GM10248 (cell line): ENCODE data around the gene MED19.

Source experiments
- CTCF ChIA-PET: fragments of 300-600 bp; sonication (Branson Sonifier 250); formaldehyde crosslinking; extraction: SDS; loops from one replicate; lab custom pipeline; 2021; ENCODE audit warnings: antibody characterized with exemption; lab: Yijun Ruan, JAX
- POLR2A ChIA-PET: fragments of 350-650 bp; sonication (Branson Sonifier 250); formaldehyde crosslinking; extraction: SDS; loops from one replicate; lab custom pipeline; 2020; ENCODE audit warnings: antibody characterized with exemption; lab: Yijun Ruan, JAX
- DNase-seq: peaks from one replicate; pipeline ENCODE4 v3.0.0; 2012; ENCODE audit errors: extremely low spot score
- TF ChIP-seq, protein P1 (sequence below): IDR thresholded peaks from 2 replicates; pipeline ENCODE4 v1.5.1; 2012; ENCODE audit warnings: mild to moderate bottlenecking, low read depth; ENCODE audit errors: extremely low read depth, missing control alignments, control extremely low read depth

Gene MED19

DNA sequence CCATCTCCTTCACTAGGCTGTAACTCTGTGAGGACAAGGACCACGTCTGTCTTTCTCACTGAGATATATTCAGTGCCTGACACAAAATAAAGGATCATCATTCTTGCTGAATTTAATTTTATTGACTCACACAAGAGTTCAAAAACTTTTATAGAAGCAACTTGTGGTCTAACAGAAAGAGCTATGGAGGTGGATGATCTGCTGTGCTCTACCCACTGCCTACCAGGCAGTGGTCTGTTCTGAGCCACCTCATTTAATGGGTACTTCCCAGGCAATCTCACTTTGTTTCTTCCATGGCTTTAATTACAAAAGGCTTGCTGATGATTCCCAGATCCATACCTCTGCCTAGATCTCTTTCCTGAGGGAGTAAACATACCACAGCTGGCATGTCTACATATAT, 34.9 kb upstream of the MED19 start:
- TF ChIP-seq, protein P1, sequence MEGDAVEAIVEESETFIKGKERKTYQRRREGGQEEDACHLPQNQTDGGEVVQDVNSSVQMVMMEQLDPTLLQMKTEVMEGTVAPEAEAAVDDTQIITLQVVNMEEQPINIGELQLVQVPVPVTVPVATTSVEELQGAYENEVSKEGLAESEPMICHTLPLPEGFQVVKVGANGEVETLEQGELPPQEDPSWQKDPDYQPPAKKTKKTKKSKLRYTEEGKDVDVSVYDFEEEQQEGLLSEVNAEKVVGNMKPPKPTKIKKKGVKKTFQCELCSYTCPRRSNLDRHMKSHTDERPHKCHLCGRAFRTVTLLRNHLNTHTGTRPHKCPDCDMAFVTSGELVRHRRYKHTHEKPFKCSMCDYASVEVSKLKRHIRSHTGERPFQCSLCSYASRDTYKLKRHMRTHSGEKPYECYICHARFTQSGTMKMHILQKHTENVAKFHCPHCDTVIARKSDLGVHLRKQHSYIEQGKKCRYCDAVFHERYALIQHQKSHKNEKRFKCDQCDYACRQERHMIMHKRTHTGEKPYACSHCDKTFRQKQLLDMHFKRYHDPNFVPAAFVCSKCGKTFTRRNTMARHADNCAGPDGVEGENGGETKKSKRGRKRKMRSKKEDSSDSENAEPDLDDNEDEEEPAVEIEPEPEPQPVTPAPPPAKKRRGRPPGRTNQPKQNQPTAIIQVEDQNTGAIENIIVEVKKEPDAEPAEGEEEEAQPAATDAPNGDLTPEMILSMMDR = no peak
- CTCF ChIA-PET = interaction anchor here (1.2 to 13.5 kb wide), 5 partner anchors 9 to 55 kb away, joined by 3 to 142 read pairs (median 6); partner anchors contain the start of gene CTNND1
- POLR2A ChIA-PET = interaction anchor here (0.6 to 0.9 kb wide), 2 partner anchors 14 to 47 kb away, joined by 3 read pairs; partner anchors contain the start of gene CTNND1
- DNase-seq = no peak

- TF ChIP-seq, protein P1 = no peak
- ChIA-PET POLR2A (interaction anchor here (2.2 kb wide), 1 partner anchor 17 kb away, joined by 9 read pairs; the partner anchor contains the start of gene CTNND1), CTCF (interaction anchor here (0.8 to 13.5 kb wide), 8 partner anchors 8 to 1390 kb away, joined by 3 to 142 read pairs (median 4); partner anchors contain the start of gene CTNND1)
- no peak for DNase-seq
These were observed 33.2 kb upstream of the MED19 start for GRCh38 chr11:57745206-57745605.

DNA sequence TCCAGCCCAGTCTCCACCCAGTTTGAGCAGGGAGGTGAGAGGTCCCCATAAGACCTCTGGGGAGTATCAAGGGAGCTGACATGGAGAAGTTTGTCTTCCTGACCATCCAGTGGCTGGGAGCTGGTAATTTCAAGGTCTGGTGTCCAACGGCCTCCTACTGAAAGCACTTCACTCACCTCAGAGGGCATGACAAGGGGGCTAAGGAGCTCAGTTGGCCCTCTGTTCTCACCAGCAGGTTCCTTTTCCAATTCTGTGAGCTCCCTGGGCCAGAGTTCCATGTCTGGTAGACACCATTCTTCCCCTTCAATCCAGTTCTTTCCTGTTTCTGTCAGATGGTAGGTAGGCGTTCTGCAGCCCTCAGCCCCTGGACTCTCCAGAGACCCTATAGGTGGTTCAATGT, 32.3 kb upstream of the MED19 start:
- no peak for DNase-seq
- ChIA-PET POLR2A (interaction anchor here (0.6 to 2.2 kb wide), 5 partner anchors 8 to 103 kb away, joined by 3 to 9 read pairs (median 4); partner anchors contain the start of gene CTNND1), CTCF (interaction anchor here (0.8 to 13.5 kb wide), 5 partner anchors 16 to 1391 kb away, joined by 3 to 142 read pairs (median 4); partner anchors contain the start of gene CTNND1)
- TF ChIP-seq, protein P1 = no peak

DNA sequence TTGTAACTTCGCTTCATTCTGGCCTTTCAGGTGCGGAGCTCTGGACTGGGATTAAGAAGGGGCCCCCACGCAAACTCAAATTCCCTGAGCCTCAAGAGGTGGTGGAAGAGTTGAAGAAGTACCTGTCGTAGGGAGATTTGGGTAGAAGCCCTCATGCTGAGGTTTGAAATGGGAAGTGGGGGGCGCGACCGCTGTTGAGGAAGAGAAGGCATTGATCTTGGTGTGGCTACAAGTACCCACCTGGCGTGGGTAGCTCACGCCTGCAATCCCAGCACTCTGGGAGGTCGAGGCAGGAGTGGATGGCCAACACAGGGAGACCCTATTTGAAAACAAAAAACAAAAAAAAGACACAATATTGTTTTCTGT, 30.1 kb upstream of the MED19 start:
- POLR2A ChIA-PET = interaction anchor here (1.2 to 1.8 kb wide), 4 partner anchors 10 to 58 kb away, joined by 5 to 8 read pairs (median 6); partner anchors contain the start of genes BTBD18 and MED19
- DNase-seq = no peak
- CTCF ChIA-PET = interaction anchor here (0.6 to 13.5 kb wide), 7 partner anchors 10 to 782 kb away, joined by 3 to 142 read pairs (median 3); partner anchors contain the start of gene BTBD18
- TF ChIP-seq, protein P1 = no peak

- CTCF ChIA-PET = interaction anchor here (0.6 to 13.5 kb wide), 7 partner anchors 10 to 60 kb away, joined by 3 to 142 read pairs (median 3); partner anchors contain the start of gene BTBD18
- peak; percentile 91 for DNase-seq
- TF ChIP-seq, protein P1 = no peak
- POLR2A ChIA-PET = interaction anchor here (0.5 to 1.8 kb wide), 6 partner anchors 10 to 76 kb away, joined by 3 to 8 read pairs (median 5); partner anchors contain the start of genes BTBD18 and MED19
These were observed 29.4 kb upstream of the MED19 start, which contains the start of gene SELENOH for GRCh38 chr11:57741132-57742086. TSS of gene SELENOH (plus strand) at chr11:57741491. CDS start at chr11:57741596, 105 bp downstream.
